Measurements from ENCODE around the gene RILPL2. TPM values are rescaled to one million over a fixed set of nuclear protein-coding genes. Genes with fewer than 3 reads are reported as not detected.
"Not testable (repeated sequence)": the region's sequence is repeated elsewhere in the genome, so short reads cannot be mapped to it uniquely, and the experiment has no call there.

RILPL2 gene
- total and polyA plus RNA-seq, 5 donors from 2014 or later = 10.2 to 15.5 (median 11.4) TPM

- H3K36me3 ChIP-seq (ENCODE audit: control insufficient read depth, insufficient read depth, low read length) = peaks cover 25% of the 10 kb centered on the region
- H3K36me3 Mint-ChIP-seq = peaks cover 14% of the 10 kb centered on the region
Observed at GRCh38 chr12:123409284-123410040, 27.0 kb downstream of the RILPL2 start.

GRCh38 chr12:123408619-123409018 lies 27.9 kb downstream of the RILPL2 start:
- not testable (repeated sequence) for H3K27ac ChIP-seq (ENCODE audit: insufficient read depth, low read length, poor library complexity, severe bottlenecking); H3K27me3 Mint-ChIP-seq; ATAC-seq (ENCODE audit: low read depth in 2 of 2); H3K27ac Mint-ChIP-seq; H3K4me3 Mint-ChIP-seq; H3K4me3 ChIP-seq (ENCODE audit: low read depth, low read length); DNase-seq; H3K4me1 ChIP-seq (ENCODE audit: control insufficient read depth, insufficient read depth, low read length, poor library complexity, severe bottlenecking); H3K9me3 ChIP-seq (ENCODE audit: control insufficient read depth in 2 of 2, low read length in 2 of 2); H3K27me3 ChIP-seq (ENCODE audit: control insufficient read depth, insufficient read depth, low read length); H3K4me1 Mint-ChIP-seq; H3K9me3 Mint-ChIP-seq
- peaks cover 14% of the 10 kb centered on the region for H3K36me3 Mint-ChIP-seq
- peaks cover 34% of the 10 kb centered on the region for H3K36me3 ChIP-seq (ENCODE audit: control insufficient read depth, insufficient read depth, low read length)

More at GRCh38 chr12:123409284-123410040, 27.0 kb downstream of the RILPL2 start:
- not testable (repeated sequence) for H3K4me1 ChIP-seq (ENCODE audit: control insufficient read depth, insufficient read depth, low read length, poor library complexity, severe bottlenecking); H3K4me3 ChIP-seq (ENCODE audit: low read depth, low read length); H3K9me3 ChIP-seq (ENCODE audit: control insufficient read depth in 2 of 2, low read length in 2 of 2); H3K27me3 Mint-ChIP-seq; H3K9me3 Mint-ChIP-seq; H3K4me1 Mint-ChIP-seq; H3K27me3 ChIP-seq (ENCODE audit: control insufficient read depth, insufficient read depth, low read length); H3K27ac ChIP-seq (ENCODE audit: insufficient read depth, low read length, poor library complexity, severe bottlenecking); DNase-seq
- ATAC-seq (ENCODE audit: low read depth in 2 of 2) = peak in 1 of 2 donors; percentile 28
- H3K4me3 Mint-ChIP-seq = peak overlapping the region in 1 of 4 donors; percentile 21
- peak overlapping the region in 1 of 3 donors; percentile 89 for H3K27ac Mint-ChIP-seq

GRCh38 chr12:123407934-123408333 lies 28.6 kb downstream of the RILPL2 start:
- not testable (repeated sequence) for H3K4me1 ChIP-seq (ENCODE audit: control insufficient read depth, insufficient read depth, low read length, poor library complexity, severe bottlenecking); H3K4me3 Mint-ChIP-seq; H3K27me3 Mint-ChIP-seq; H3K27ac ChIP-seq (ENCODE audit: insufficient read depth, low read length, poor library complexity, severe bottlenecking); DNase-seq; H3K4me1 Mint-ChIP-seq; H3K27me3 ChIP-seq (ENCODE audit: control insufficient read depth, insufficient read depth, low read length); H3K9me3 Mint-ChIP-seq; H3K9me3 ChIP-seq (ENCODE audit: control insufficient read depth in 2 of 2, low read length in 2 of 2); ATAC-seq (ENCODE audit: low read depth in 2 of 2); H3K27ac Mint-ChIP-seq; H3K4me3 ChIP-seq (ENCODE audit: low read depth, low read length)
- peaks cover 19% of the 10 kb centered on the region for H3K36me3 Mint-ChIP-seq
- H3K36me3 ChIP-seq (ENCODE audit: control insufficient read depth, insufficient read depth, low read length) = peaks cover 40% of the 10 kb centered on the region

GRCh38 chr12:123407269-123407668 lies 29.2 kb downstream of the RILPL2 start:
- H3K27ac Mint-ChIP-seq; ATAC-seq (ENCODE audit: low read depth in 2 of 2); H3K27me3 Mint-ChIP-seq; H3K4me3 Mint-ChIP-seq; H3K9me3 Mint-ChIP-seq; DNase-seq; H3K4me3 ChIP-seq (ENCODE audit: low read depth, low read length); H3K27me3 ChIP-seq (ENCODE audit: control insufficient read depth, insufficient read depth, low read length); H3K4me1 Mint-ChIP-seq; H3K9me3 ChIP-seq (ENCODE audit: control insufficient read depth in 2 of 2, low read length in 2 of 2); H3K4me1 ChIP-seq (ENCODE audit: control insufficient read depth, insufficient read depth, low read length, poor library complexity, severe bottlenecking); H3K27ac ChIP-seq (ENCODE audit: insufficient read depth, low read length, poor library complexity, severe bottlenecking): not testable (repeated sequence)
- peaks cover 22% of the 10 kb centered on the region for H3K36me3 Mint-ChIP-seq
- peaks cover 43% of the 10 kb centered on the region for H3K36me3 ChIP-seq (ENCODE audit: control insufficient read depth, insufficient read depth, low read length)

- no peak overlapping the region for H3K27ac Mint-ChIP-seq
- no peaks in the 10 kb centered on the region for H3K4me1 ChIP-seq (ENCODE audit: control insufficient read depth, insufficient read depth, low read length, poor library complexity, severe bottlenecking)
- no peak overlapping the region for H3K4me3 Mint-ChIP-seq
- H3K36me3 ChIP-seq (ENCODE audit: control insufficient read depth, insufficient read depth, low read length) = peaks cover 44% of the 10 kb centered on the region
- no peak overlapping the region for H3K4me3 ChIP-seq (ENCODE audit: low read depth, low read length)
- peaks cover 19% of the 10 kb centered on the region for H3K36me3 Mint-ChIP-seq
- no peaks in the 10 kb centered on the region for H3K9me3 ChIP-seq (ENCODE audit: control insufficient read depth in 2 of 2, low read length in 2 of 2)
- H3K4me1 Mint-ChIP-seq = peaks cover 0 to 5% (median 0%) of the 10 kb centered on the region in 4 donors
- no peak for ATAC-seq (ENCODE audit: low read depth in 2 of 2)
- H3K27me3 ChIP-seq (ENCODE audit: control insufficient read depth, insufficient read depth, low read length) = no peaks in the 10 kb centered on the region
- H3K9me3 Mint-ChIP-seq = no peaks in the 10 kb centered on the region
- no peak for DNase-seq
- no peaks in the 10 kb centered on the region for H3K27me3 Mint-ChIP-seq
- no peak overlapping the region for H3K27ac ChIP-seq (ENCODE audit: insufficient read depth, low read length, poor library complexity, severe bottlenecking)
Observed at GRCh38 chr12:123404581-123404980, 31.9 kb downstream of the RILPL2 start.

GRCh38 chr12:123401753-123402683 lies 34.5 kb downstream of the RILPL2 start:
- Mint-ChIP-seq H3K4me1 (peaks cover 0 to 10% (median 3%) of the 10 kb centered on the region in 4 donors), H3K36me3 (peaks cover 23% of the 10 kb centered on the region), H3K9me3 (no peaks in the 10 kb centered on the region), H3K27me3 (no peaks in the 10 kb centered on the region), H3K27ac (peak overlapping the region in 1 of 3 donors; percentile 36), H3K4me3 (no peak overlapping the region)
- Histone ChIP-seq H3K36me3 (ENCODE audit: control insufficient read depth, insufficient read depth, low read length) (peaks cover 56% of the 10 kb centered on the region), H3K4me3 (ENCODE audit: low read depth, low read length) (no peak overlapping the region), H3K27ac (ENCODE audit: insufficient read depth, low read length, poor library complexity, severe bottlenecking) (no peak overlapping the region), H3K27me3 (ENCODE audit: control insufficient read depth, insufficient read depth, low read length) (no peaks in the 10 kb centered on the region), H3K9me3 (ENCODE audit: control insufficient read depth in 2 of 2, low read length in 2 of 2) (no peaks in the 10 kb centered on the region), H3K4me1 (ENCODE audit: control insufficient read depth, insufficient read depth, low read length, poor library complexity, severe bottlenecking) (no peaks in the 10 kb centered on the region)
- ATAC-seq (ENCODE audit: low read depth in 2 of 2) (no peak), DNase-seq (no peak)

- H3K36me3 Mint-ChIP-seq = peaks cover 31% of the 10 kb centered on the region
- peaks cover 0 to 12% (median 7%) of the 10 kb centered on the region in 4 donors for H3K4me1 Mint-ChIP-seq
- no peaks in the 10 kb centered on the region for H3K27me3 ChIP-seq (ENCODE audit: control insufficient read depth, insufficient read depth, low read length)
- no peaks in the 10 kb centered on the region for H3K4me1 ChIP-seq (ENCODE audit: control insufficient read depth, insufficient read depth, low read length, poor library complexity, severe bottlenecking)
- H3K9me3 Mint-ChIP-seq = no peaks in the 10 kb centered on the region
- H3K27me3 Mint-ChIP-seq = no peaks in the 10 kb centered on the region
- ATAC-seq (ENCODE audit: low read depth in 2 of 2) (no peak), DNase-seq (no peak)
- H3K9me3 ChIP-seq (ENCODE audit: control insufficient read depth in 2 of 2, low read length in 2 of 2) = no peaks in the 10 kb centered on the region
- peaks cover 60% of the 10 kb centered on the region for H3K36me3 ChIP-seq (ENCODE audit: control insufficient read depth, insufficient read depth, low read length)
- no peak overlapping the region for H3K4me3 Mint-ChIP-seq
- no peak overlapping the region for H3K27ac ChIP-seq (ENCODE audit: insufficient read depth, low read length, poor library complexity, severe bottlenecking)
- H3K4me3 ChIP-seq (ENCODE audit: low read depth, low read length) = no peak overlapping the region
- peak overlapping the region in 1 of 3 donors; percentile 66 for H3K27ac Mint-ChIP-seq
Observed at GRCh38 chr12:123399255-123399617, 37.2 kb downstream of the RILPL2 start.
